Breast epithelium (tissue), 4 donors: ENCODE data around the gene SLX4IP. TPM values are rescaled to one million over a fixed set of nuclear protein-coding genes. Genes with fewer than 3 reads are reported as not detected.
"Not testable (repeated sequence)": the region's sequence is repeated elsewhere in the genome, so short reads cannot be mapped to it uniquely, and the experiment has no call there.

ENCODE experiments used
- DNase-seq, 2 donors: peaks; one replicate each; pipeline ENCODE4 v3.0.0-alpha.2; 2019; ENCODE audit warnings: low spot score in 2 of 2
- H3K27ac ChIP-seq, 2 donors: fragments of 200-600 bp; sonication (generic) in 1 of 2; one replicate each; pipeline ENCODE4 v1.5.1; 2016 to 2019; ENCODE audit warnings: mild to moderate bottlenecking in 1 of 2
- H3K27me3 ChIP-seq, 2 donors: fragments of 200-600 bp; sonication (generic) in 1 of 2; one replicate each; pipeline versions ENCODE4 v1.5.1 to v1.6.0; 2017 to 2019; ENCODE audit warnings: control low read depth in 1 of 2, mild to moderate bottlenecking in 1 of 2
- H3K36me3 ChIP-seq: fragments of 200-600 bp; one replicate; pipeline ENCODE4 v1.5.1; 2019
- H3K4me1 ChIP-seq, 2 donors: fragments of 200-600 bp; sonication (generic); one replicate each; pipeline ENCODE4 v1.5.1; 2016 to 2019; ENCODE audit warnings: control low read depth in 1 of 2
- H3K4me3 ChIP-seq, 3 donors: fragments of 200-600 bp; sonication (generic); 1 replicate in 2 of 3; 2 replicates in 1 of 3; pipeline ENCODE4 v1.5.1; 2016 to 2019; ENCODE audit warnings: mild to moderate bottlenecking in 3 of 3, moderate library complexity in 2 of 3
- H3K9me3 ChIP-seq, 2 donors: fragments of 200-600 bp; sonication (generic) in 1 of 2; one replicate each; pipeline ENCODE4 v1.5.1; 2016 to 2019; ENCODE audit warnings: control low read depth in 1 of 2
- CTCF ChIP-seq, 3 donors: fragments of 450-650 bp; IDR thresholded peaks; one replicate each; pipeline ENCODE4 v1.5.1; 2016 to 2017; ENCODE audit warnings: antibody characterized with exemption in 3 of 3, mild to moderate bottlenecking in 3 of 3, moderate library complexity in 3 of 3
- POLR2A ChIP-seq: fragments of 450-650 bp; IDR thresholded peaks from one replicate; pipeline ENCODE4 v1.6.1; 2016; ENCODE audit warnings: antibody characterized with exemption, mild to moderate bottlenecking, moderate library complexity
- POLR2AphosphoS5 ChIP-seq, 3 donors: sonication (generic); formaldehyde crosslinking; IDR thresholded peaks; one replicate each; pipeline ENCODE4 v1.6.1; 2017; ENCODE audit warnings: antibody characterized with exemption in 3 of 3
- intact Hi-C: fragments of 100-400 bp; cut with DNase I; formaldehyde crosslinking; loops from one replicate; pipeline ENCODE4 v1.15.1; 2023; ENCODE audit warnings: low total_unique reads
- total RNA-seq, 3 donors: library from RNA; depleted of rRNA; stranded (reverse); fragments of >200 nt; gene quantifications; one replicate each; pipeline ENCODE4 v1.1.0, GENCODE V29; 2016

The SLX4IP gene
- total RNA-seq, 3 donors from 2014 or later, result 4.2 to 6.9 (median 5.9) TPM

- Histone ChIP-seq H3K4me3 (no peak overlapping the region), H3K4me1 (no peaks in the 10 kb centered on the region), H3K9me3 (no peaks in the 10 kb centered on the region), H3K27ac (no peak overlapping the region), H3K36me3 (no peaks in the 10 kb centered on the region), H3K27me3 (no peaks in the 10 kb centered on the region)
- no peak for TF ChIP-seq POLR2AphosphoS5 (IDR thresholded peaks at IDR 0.05)
- TF ChIP-seq CTCF (IDR thresholded peaks at IDR 0.05), result no peak
- TF ChIP-seq POLR2A, result no peak
- intact Hi-C loops, result no loop called here
- no peak for DNase-seq
Measured at GRCh38 chr20:10411673-10412072, 23.4 kb upstream of the SLX4IP start.

GRCh38 chr20:10412591-10413408 is 22.3 kb upstream of the SLX4IP start:
- no peak overlapping the region for H3K4me3 ChIP-seq
- no peaks in the 10 kb centered on the region for H3K4me1 ChIP-seq
- H3K27ac ChIP-seq, result no peak overlapping the region
- no peak for TF ChIP-seq POLR2AphosphoS5 (IDR thresholded peaks at IDR 0.05)
- TF ChIP-seq POLR2A, result no peak
- intact Hi-C loops, result no loop called here
- H3K36me3 ChIP-seq, result no peaks in the 10 kb centered on the region
- no peaks in the 10 kb centered on the region for H3K27me3 ChIP-seq
- no peak for DNase-seq
- H3K9me3 ChIP-seq, result no peaks in the 10 kb centered on the region

- no peaks in the 10 kb centered on the region for H3K9me3 ChIP-seq
- no peaks in the 10 kb centered on the region for H3K4me1 ChIP-seq
- no peak overlapping the region for H3K27ac ChIP-seq
- DNase-seq, result no peak
- no peak overlapping the region for H3K4me3 ChIP-seq
- intact Hi-C loops, result no loop called here
- H3K36me3 ChIP-seq, result no peaks in the 10 kb centered on the region
- TF ChIP-seq POLR2A (no peak), POLR2AphosphoS5 (IDR thresholded peaks at IDR 0.05) (no peak), CTCF (IDR thresholded peaks at IDR 0.05) (no peak)
- H3K27me3 ChIP-seq, result no peaks in the 10 kb centered on the region
Measured at GRCh38 chr20:10415013-10415650, 20.0 kb upstream of the SLX4IP start.

- H3K27me3 ChIP-seq, H3K4me1 ChIP-seq, intact Hi-C loops, DNase-seq, H3K36me3 ChIP-seq, H3K27ac ChIP-seq, H3K9me3 ChIP-seq, H3K4me3 ChIP-seq: not testable (repeated sequence)
Measured at GRCh38 chr20:10417218-10417617, 17.9 kb upstream of the SLX4IP start.

GRCh38 chr20:10419550-10420133 is 15.5 kb upstream of the SLX4IP start:
- intact Hi-C loops, result no loop called here

GRCh38 chr20:10423735-10424134 is 11.4 kb upstream of the SLX4IP start:
- no peak overlapping the region for H3K4me3 ChIP-seq
- no peaks in the 10 kb centered on the region for H3K36me3 ChIP-seq
- H3K4me1 ChIP-seq, result no peaks in the 10 kb centered on the region
- no peaks in the 10 kb centered on the region for H3K27me3 ChIP-seq
- H3K27ac ChIP-seq, result no peak overlapping the region
- intact Hi-C loops, result no loop called here
- no peak for DNase-seq
- no peak for TF ChIP-seq POLR2AphosphoS5 (IDR thresholded peaks at IDR 0.05)
- TF ChIP-seq POLR2A, result no peak
- TF ChIP-seq CTCF (IDR thresholded peaks at IDR 0.05), result no peak
- H3K9me3 ChIP-seq, result no peaks in the 10 kb centered on the region

More at GRCh38 chr20:10419550-10420133, 15.5 kb upstream of the SLX4IP start:
- no peak for DNase-seq
- no peak for TF ChIP-seq POLR2AphosphoS5 (IDR thresholded peaks at IDR 0.05)
- Histone ChIP-seq H3K27me3 (no peaks in the 10 kb centered on the region), H3K4me1 (no peaks in the 10 kb centered on the region), H3K9me3 (no peaks in the 10 kb centered on the region), H3K27ac (no peak overlapping the region), H3K4me3 (no peak overlapping the region), H3K36me3 (no peaks in the 10 kb centered on the region)
